ENCODE measurements around the gene CCDC170. TPM values are rescaled to one million over a fixed set of nuclear protein-coding genes. Genes with fewer than 3 reads are reported as not detected.
"Not testable (repeated sequence)": the region's sequence is repeated elsewhere in the genome, so short reads cannot be mapped to it uniquely, and the experiment has no call there.

Gene CCDC170
- total RNA-seq, 1 donor from 2014 or later, result not detected

DNA sequence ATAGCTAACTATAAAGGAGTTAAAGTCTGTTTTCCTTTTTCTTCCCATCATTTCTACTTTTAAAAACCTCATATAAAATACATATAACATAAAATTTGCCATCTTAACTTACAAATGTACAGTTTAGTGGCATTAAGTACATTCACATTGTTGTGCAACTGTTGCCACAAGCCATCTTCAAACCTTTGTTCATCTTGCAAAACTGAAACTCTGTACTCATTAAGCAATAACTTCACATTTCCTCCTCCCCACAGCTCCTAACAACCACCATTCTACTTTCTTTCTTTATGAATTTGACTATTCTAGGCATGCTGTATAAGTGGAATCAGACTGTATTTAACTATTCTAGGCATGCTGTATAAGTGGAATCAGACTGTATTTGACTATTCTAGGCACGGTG lies 4.5 kb downstream of the CCDC170 start:
- intact Hi-C loops (cut with micrococcal nuclease), result loop anchor here (5.0 kb wide), 1 partner anchor 204 kb away; no protein-coding TSS in a partner anchor
- H3K9me3 Mint-ChIP-seq, result no peaks in the 10 kb centered on the region
- no peak overlapping the region for H3K27ac Mint-ChIP-seq
- no peaks in the 10 kb centered on the region for H3K36me3 Mint-ChIP-seq (ENCODE audit: low read depth)
- no peak for DNase-seq (ENCODE audit: low spot score)
- peaks cover 33% of the 10 kb centered on the region for H3K27me3 Mint-ChIP-seq (ENCODE audit: insufficient read depth)
- H3K4me1 Mint-ChIP-seq (ENCODE audit: low read depth), result peaks cover 18% of the 10 kb centered on the region
- no peak overlapping the region for H3K4me3 Mint-ChIP-seq

DNA sequence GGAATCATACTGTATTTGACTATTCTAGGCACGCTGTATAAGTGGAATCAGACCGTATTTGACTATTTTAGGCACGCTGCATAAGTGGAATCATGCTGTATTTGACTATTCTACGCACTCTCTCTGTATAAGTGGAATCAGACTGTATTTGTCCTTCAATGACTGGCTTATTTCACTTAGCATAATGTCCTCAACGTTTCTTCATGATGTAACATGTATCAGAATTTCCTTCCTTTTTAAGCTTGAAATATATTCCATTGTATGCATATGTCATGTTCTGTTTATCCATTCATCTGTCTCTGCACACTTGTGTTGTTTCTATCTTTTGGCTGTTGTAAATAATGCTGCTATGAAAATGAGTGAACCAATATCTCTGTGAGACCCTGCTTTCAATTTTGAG lies 5.7 kb downstream of the CCDC170 start:
- Mint-ChIP-seq H3K27me3 (ENCODE audit: insufficient read depth) (peaks cover 25% of the 10 kb centered on the region), H3K9me3 (no peaks in the 10 kb centered on the region), H3K36me3 (ENCODE audit: low read depth) (no peaks in the 10 kb centered on the region), H3K27ac (no peak overlapping the region), H3K4me3 (no peak overlapping the region), H3K4me1 (ENCODE audit: low read depth) (peaks cover 13% of the 10 kb centered on the region)
- no peak for DNase-seq (ENCODE audit: low spot score)
- intact Hi-C loops (cut with micrococcal nuclease), result loop anchor here (5.0 kb wide), 1 partner anchor 203 kb away; no protein-coding TSS in a partner anchor

- H3K27me3 Mint-ChIP-seq (ENCODE audit: insufficient read depth), result peaks cover 7% of the 10 kb centered on the region
- no peaks in the 10 kb centered on the region for H3K9me3 Mint-ChIP-seq
- no peaks in the 10 kb centered on the region for H3K36me3 Mint-ChIP-seq (ENCODE audit: low read depth)
- peaks cover 7% of the 10 kb centered on the region for H3K4me1 Mint-ChIP-seq (ENCODE audit: low read depth)
- DNase-seq (ENCODE audit: low spot score), result no peak
- H3K27ac Mint-ChIP-seq, result no peak overlapping the region
- intact Hi-C loops (cut with micrococcal nuclease), result no loop called here
- no peak overlapping the region for H3K4me3 Mint-ChIP-seq
These were observed 7.8 kb downstream of the CCDC170 start for GRCh38 chr6:151501511-151502136.

GRCh38 chr6:151502499-151502898 lies 8.7 kb downstream of the CCDC170 start:
- Mint-ChIP-seq H3K27ac (no peak overlapping the region), H3K27me3 (ENCODE audit: insufficient read depth) (peaks cover 7% of the 10 kb centered on the region), H3K9me3 (no peaks in the 10 kb centered on the region), H3K36me3 (ENCODE audit: low read depth) (no peaks in the 10 kb centered on the region), H3K4me3 (no peak overlapping the region), H3K4me1 (ENCODE audit: low read depth) (peaks cover 7% of the 10 kb centered on the region)
- intact Hi-C loops (cut with micrococcal nuclease), result no loop called here
- no peak for DNase-seq (ENCODE audit: low spot score)

DNA sequence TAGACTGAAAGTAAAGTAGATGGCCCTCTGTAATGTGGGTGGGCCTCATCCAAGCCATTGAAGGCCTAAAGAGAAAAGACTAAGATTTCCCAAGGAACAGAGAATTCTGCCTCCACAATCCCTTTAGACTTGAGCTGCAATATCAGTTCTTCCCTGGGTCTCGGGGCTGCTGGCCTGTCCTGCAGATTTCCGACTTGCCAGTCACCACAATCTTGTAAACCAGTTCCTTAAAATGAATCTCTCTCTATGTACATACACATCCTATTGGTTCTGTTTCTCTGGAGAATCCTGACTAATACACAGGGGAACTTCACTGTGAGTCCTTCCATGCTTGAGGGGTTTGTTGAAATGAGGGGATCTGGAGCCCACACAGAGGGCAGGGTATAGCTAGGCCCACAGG lies 12.9 kb downstream of the CCDC170 start:
- no peaks in the 10 kb centered on the region for H3K4me1 Mint-ChIP-seq (ENCODE audit: low read depth)
- no peaks in the 10 kb centered on the region for H3K36me3 Mint-ChIP-seq (ENCODE audit: low read depth)
- H3K27ac Mint-ChIP-seq, result no peak overlapping the region
- no peak overlapping the region for H3K4me3 Mint-ChIP-seq
- peaks cover 3% of the 10 kb centered on the region for H3K27me3 Mint-ChIP-seq (ENCODE audit: insufficient read depth)
- no peak for DNase-seq (ENCODE audit: low spot score)
- no peaks in the 10 kb centered on the region for H3K9me3 Mint-ChIP-seq
- intact Hi-C loops (cut with micrococcal nuclease), result no loop called here

GRCh38 chr6:151509048-151509447 lies 15.2 kb downstream of the CCDC170 start:
- Mint-ChIP-seq H3K27ac (no peak overlapping the region), H3K9me3 (no peaks in the 10 kb centered on the region), H3K27me3 (ENCODE audit: insufficient read depth) (no peaks in the 10 kb centered on the region), H3K4me3 (no peak overlapping the region), H3K4me1 (ENCODE audit: low read depth) (no peaks in the 10 kb centered on the region), H3K36me3 (ENCODE audit: low read depth) (no peaks in the 10 kb centered on the region)
- DNase-seq (ENCODE audit: low spot score), result no peak
- intact Hi-C loops (cut with micrococcal nuclease), result no loop called here

GRCh38 chr6:151512481-151512880 lies 18.7 kb downstream of the CCDC170 start:
- Mint-ChIP-seq H3K4me1 (ENCODE audit: low read depth) (no peaks in the 10 kb centered on the region), H3K4me3 (no peak overlapping the region), H3K27ac (no peak overlapping the region), H3K27me3 (ENCODE audit: insufficient read depth) (no peaks in the 10 kb centered on the region), H3K36me3 (ENCODE audit: low read depth) (no peaks in the 10 kb centered on the region), H3K9me3 (peaks cover 5% of the 10 kb centered on the region)
- DNase-seq (ENCODE audit: low spot score), result no peak
- intact Hi-C loops (cut with micrococcal nuclease), result no loop called here

DNA sequence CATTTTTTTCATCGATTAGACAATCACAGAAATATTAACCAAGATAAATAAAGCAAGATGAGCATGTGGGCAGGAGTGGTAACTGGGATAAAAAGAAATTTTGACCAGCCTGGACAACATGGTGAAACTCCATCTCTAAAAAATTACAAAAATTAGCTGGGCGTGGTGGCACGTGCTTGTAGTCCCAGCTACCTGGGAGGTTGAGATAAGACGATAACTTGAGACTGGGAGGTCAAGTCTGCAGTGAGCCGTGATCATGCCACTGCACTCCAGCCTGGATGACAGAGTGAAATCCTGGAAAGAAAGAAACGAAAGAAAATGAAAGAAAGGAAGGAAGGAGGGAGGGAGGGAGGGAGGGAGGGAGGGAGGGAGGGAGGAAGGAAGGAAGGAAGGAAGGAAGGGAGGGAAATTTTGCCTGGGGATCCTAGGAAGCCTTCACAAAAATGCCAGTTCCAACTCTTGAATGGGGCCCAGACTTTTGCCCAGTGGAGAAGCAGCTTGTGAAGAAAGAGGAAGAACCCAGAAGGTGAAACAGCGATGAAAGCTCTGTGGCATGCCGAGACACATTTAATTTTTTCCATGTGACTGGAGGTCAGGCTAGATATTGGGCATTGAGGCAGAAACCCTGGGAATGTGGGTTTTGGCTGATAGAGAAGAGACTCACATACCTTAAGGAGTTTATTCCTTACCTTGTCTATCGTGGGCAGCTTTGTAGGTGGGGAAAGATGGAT lies 20.3 kb downstream of the CCDC170 start:
- Mint-ChIP-seq H3K9me3 (peaks cover 14% of the 10 kb centered on the region), H3K36me3 (ENCODE audit: low read depth) (no peaks in the 10 kb centered on the region), H3K4me3 (no peak overlapping the region)

GRCh38 chr6:151518992-151519391 lies 25.2 kb downstream of the CCDC170 start:
- H3K4me1 Mint-ChIP-seq (ENCODE audit: low read depth); H3K27ac Mint-ChIP-seq; H3K36me3 Mint-ChIP-seq (ENCODE audit: low read depth); H3K4me3 Mint-ChIP-seq; H3K27me3 Mint-ChIP-seq (ENCODE audit: insufficient read depth); intact Hi-C loops (cut with micrococcal nuclease); DNase-seq (ENCODE audit: low spot score): not testable (repeated sequence)
- H3K9me3 Mint-ChIP-seq, result peaks cover 30% of the 10 kb centered on the region

More for the DNA sequence above, 20.3 kb downstream of the CCDC170 start:
- Mint-ChIP-seq H3K27me3 (ENCODE audit: insufficient read depth) (no peaks in the 10 kb centered on the region), H3K27ac (no peak overlapping the region), H3K4me1 (ENCODE audit: low read depth) (no peaks in the 10 kb centered on the region)
- intact Hi-C loops (cut with micrococcal nuclease), result no loop called here
- DNase-seq (ENCODE audit: low spot score), result no peak

DNA sequence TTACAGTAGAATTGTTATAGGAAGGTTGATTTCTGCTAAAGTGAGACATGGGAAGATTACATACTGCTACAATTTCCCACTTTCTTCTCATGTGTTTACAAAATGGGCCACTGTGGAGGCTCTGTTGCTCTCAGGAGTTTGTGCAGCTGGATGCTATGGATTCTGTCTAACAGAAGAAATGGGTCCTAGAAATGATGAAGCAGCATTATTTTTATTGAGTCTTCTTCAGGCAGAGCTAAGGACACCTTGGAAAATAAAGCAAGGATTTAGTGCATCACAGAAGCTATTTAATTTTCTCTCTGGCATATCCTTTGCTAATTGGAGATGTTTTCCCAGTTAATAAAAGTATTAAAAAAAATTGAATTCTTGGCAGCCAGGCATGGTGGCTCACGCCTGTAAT lies 29.2 kb downstream of the CCDC170 start:
- H3K27ac Mint-ChIP-seq, result no peak overlapping the region
- H3K36me3 Mint-ChIP-seq (ENCODE audit: low read depth), result peaks cover 1% of the 10 kb centered on the region
- H3K27me3 Mint-ChIP-seq (ENCODE audit: insufficient read depth), result peaks cover 7% of the 10 kb centered on the region
- intact Hi-C loops (cut with micrococcal nuclease), result no loop called here
- no peak overlapping the region for H3K4me3 Mint-ChIP-seq
- peaks cover 24% of the 10 kb centered on the region for H3K9me3 Mint-ChIP-seq
- no peaks in the 10 kb centered on the region for H3K4me1 Mint-ChIP-seq (ENCODE audit: low read depth)
- no peak for DNase-seq (ENCODE audit: low spot score)

DNA sequence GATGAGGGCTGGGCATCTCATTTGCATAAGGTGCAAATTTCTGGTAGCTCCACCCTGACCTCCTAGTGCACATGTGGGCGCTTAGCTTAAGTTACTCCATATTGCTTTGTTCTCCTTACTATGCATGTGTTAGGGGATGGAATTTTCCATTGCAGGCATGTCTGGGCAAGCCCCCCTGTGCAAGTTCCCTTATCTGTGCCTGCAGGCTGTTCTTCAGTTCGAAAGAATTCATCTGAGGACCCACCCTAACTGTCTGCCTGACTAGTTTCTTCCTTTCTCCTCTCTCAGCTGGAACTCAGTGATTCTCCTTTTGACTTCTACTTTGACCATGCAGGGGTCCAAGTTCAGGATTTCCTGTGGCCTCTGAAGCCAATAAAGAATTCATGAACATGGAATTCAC lies 30.2 kb downstream of the CCDC170 start:
- no peak overlapping the region for H3K4me3 Mint-ChIP-seq
- intact Hi-C loops (cut with micrococcal nuclease), result no loop called here
- H3K9me3 Mint-ChIP-seq, result peaks cover 16% of the 10 kb centered on the region
- peaks cover 7% of the 10 kb centered on the region for H3K27me3 Mint-ChIP-seq (ENCODE audit: insufficient read depth)
- no peak for DNase-seq (ENCODE audit: low spot score)
- H3K27ac Mint-ChIP-seq, result no peak overlapping the region
- H3K36me3 Mint-ChIP-seq (ENCODE audit: low read depth), result peaks cover 1% of the 10 kb centered on the region
- H3K4me1 Mint-ChIP-seq (ENCODE audit: low read depth), result no peaks in the 10 kb centered on the region

- DNase-seq (ENCODE audit: low spot score), result no peak
- Mint-ChIP-seq H3K9me3 (peaks cover 7% of the 10 kb centered on the region), H3K4me3 (no peak overlapping the region), H3K27ac (no peak overlapping the region), H3K4me1 (ENCODE audit: low read depth) (no peaks in the 10 kb centered on the region), H3K27me3 (ENCODE audit: insufficient read depth) (no peaks in the 10 kb centered on the region), H3K36me3 (ENCODE audit: low read depth) (no peaks in the 10 kb centered on the region)
- intact Hi-C loops (cut with micrococcal nuclease), result no loop called here
These were observed 40.8 kb downstream of the CCDC170 start for GRCh38 chr6:151534576-151534975.

- intact Hi-C loops (cut with micrococcal nuclease), result no loop called here
- Mint-ChIP-seq H3K36me3 (ENCODE audit: low read depth) (no peaks in the 10 kb centered on the region), H3K9me3 (peaks cover 18% of the 10 kb centered on the region), H3K27me3 (ENCODE audit: insufficient read depth) (peaks cover 1% of the 10 kb centered on the region), H3K4me1 (ENCODE audit: low read depth) (no peaks in the 10 kb centered on the region), H3K4me3 (no peak overlapping the region), H3K27ac (no peak overlapping the region)
- no peak for DNase-seq (ENCODE audit: low spot score)
These were observed 41.8 kb downstream of the CCDC170 start for GRCh38 chr6:151535476-151536187.
